HG03342 (cell line): Measurements from ENCODE around the gene PLXNA4.

ENCODE experiments used
- ATAC-seq: cut with Tn5 transposase; IDR thresholded peaks from one replicate; pipeline ENCODE4 v1.9.1; 2021; ENCODE audit warnings: mild to moderate bottlenecking, moderate library complexity; ENCODE audit not compliant: unreplicated experiment

PLXNA4 gene

GRCh38 chr7:132565885-132566284, 10.4 kb downstream of the PLXNA4 start:
- no peak for ATAC-seq

GRCh38 chr7:132565441-132565840, 10.8 kb downstream of the PLXNA4 start:
- no peak for ATAC-seq

- no peak for ATAC-seq
These were observed 11.4 kb downstream of the PLXNA4 start for GRCh38 chr7:132564849-132565248.

- no peak for ATAC-seq
These were observed 12.2 kb downstream of the PLXNA4 start for GRCh38 chr7:132564090-132564489.

- no peak for ATAC-seq
These were observed 13.6 kb downstream of the PLXNA4 start for GRCh38 chr7:132562690-132563089.

GRCh38 chr7:132561763-132562162, 14.5 kb downstream of the PLXNA4 start:
- ATAC-seq: no peak

- ATAC-seq: no peak
These were observed 15.3 kb downstream of the PLXNA4 start for GRCh38 chr7:132560825-132561529.

GRCh38 chr7:132560105-132560504, 16.2 kb downstream of the PLXNA4 start:
- no peak for ATAC-seq

- ATAC-seq: no peak
These were observed 17.5 kb downstream of the PLXNA4 start for GRCh38 chr7:132558815-132559214.

- no peak for ATAC-seq
These were observed 18.7 kb downstream of the PLXNA4 start for GRCh38 chr7:132557489-132558044.

- ATAC-seq: no peak
These were observed 21.8 kb downstream of the PLXNA4 start for GRCh38 chr7:132554446-132554845.

- no peak for ATAC-seq
These were observed 23.2 kb downstream of the PLXNA4 start for GRCh38 chr7:132553031-132553430.

- no peak for ATAC-seq
These were observed 24.4 kb downstream of the PLXNA4 start for GRCh38 chr7:132551886-132552285.

GRCh38 chr7:132551439-132551838, 24.8 kb downstream of the PLXNA4 start:
- ATAC-seq: no peak

GRCh38 chr7:132548489-132549078, 27.7 kb downstream of the PLXNA4 start:
- no peak for ATAC-seq

- no peak for ATAC-seq
These were observed 28.4 kb downstream of the PLXNA4 start for GRCh38 chr7:132547821-132548220.

GRCh38 chr7:132546366-132547127, 29.7 kb downstream of the PLXNA4 start:
- ATAC-seq: no peak

GRCh38 chr7:132545756-132546155, 30.5 kb downstream of the PLXNA4 start:
- no peak for ATAC-seq

- no peak for ATAC-seq
These were observed 31.3 kb downstream of the PLXNA4 start for GRCh38 chr7:132544999-132545398.

- no peak for ATAC-seq
These were observed 32.2 kb downstream of the PLXNA4 start for GRCh38 chr7:132544025-132544424.

- no peak for ATAC-seq
These were observed 33.4 kb downstream of the PLXNA4 start for GRCh38 chr7:132542895-132543294.

- ATAC-seq: no peak
These were observed 34.6 kb downstream of the PLXNA4 start for GRCh38 chr7:132541656-132542055.
